GM13976 (cell line): ENCODE measurements around the gene CDC42BPA.

Experiments used
- DNase-seq: peaks from one replicate; pipeline ENCODE4 v3.0.0; 2012; ENCODE audit warnings: low spot score
- CTCF ChIP-seq: IDR thresholded peaks from 2 replicates; pipeline ENCODE4 v1.5.1; 2012; ENCODE audit warnings: borderline replicate concordance, mild to moderate bottlenecking; ENCODE audit not compliant: insufficient read depth; ENCODE audit errors: extremely low read depth, missing control alignments, control extremely low read depth
- in situ Hi-C: fragments of 300-500 bp; cut with MboI; formaldehyde crosslinking; loops from one replicate; pipeline ENCODE4 v1.12.0; 2022; ENCODE audit warnings: low sequenced_read_pairs, mixed read lengths, inconsistent platforms; ENCODE audit not compliant: unreplicated experiment

Gene CDC42BPA

GRCh38 chr1:227263869-227264268 is 54.4 kb downstream of the CDC42BPA start:
- no peak for TF ChIP-seq CTCF
- in situ Hi-C loops: no loop called here

GRCh38 chr1:227261501-227261900 is 56.8 kb downstream of the CDC42BPA start:
- in situ Hi-C loops: no loop called here
- no peak for TF ChIP-seq CTCF
- no peak for DNase-seq

More at GRCh38 chr1:227263869-227264268, 54.4 kb downstream of the CDC42BPA start:
- no peak for DNase-seq

- DNase-seq: no peak
- no peak for TF ChIP-seq CTCF
- in situ Hi-C loops: no loop called here
These were observed 57.9 kb downstream of the CDC42BPA start for GRCh38 chr1:227260433-227260832.

- in situ Hi-C loops: no loop called here
These were observed 60.3 kb downstream of the CDC42BPA start for GRCh38 chr1:227257964-227258363.

GRCh38 chr1:227255086-227255732 is 63.1 kb downstream of the CDC42BPA start:
- TF ChIP-seq CTCF: no peak
- no peak for DNase-seq
- in situ Hi-C loops: no loop called here

More at GRCh38 chr1:227257964-227258363, 60.3 kb downstream of the CDC42BPA start:
- no peak for DNase-seq
- no peak for TF ChIP-seq CTCF

- in situ Hi-C loops: no loop called here
- DNase-seq: no peak
- no peak for TF ChIP-seq CTCF
These were observed 65.2 kb downstream of the CDC42BPA start for GRCh38 chr1:227253065-227253464.
